ENCODE results near the gene BCL2. TPM values are rescaled to one million over a fixed set of nuclear protein-coding genes. Genes with fewer than 3 reads are reported as not detected.

BCL2 gene
- total RNA-seq, 1 experiment from 2014 or later: 2.5 TPM

DNA sequence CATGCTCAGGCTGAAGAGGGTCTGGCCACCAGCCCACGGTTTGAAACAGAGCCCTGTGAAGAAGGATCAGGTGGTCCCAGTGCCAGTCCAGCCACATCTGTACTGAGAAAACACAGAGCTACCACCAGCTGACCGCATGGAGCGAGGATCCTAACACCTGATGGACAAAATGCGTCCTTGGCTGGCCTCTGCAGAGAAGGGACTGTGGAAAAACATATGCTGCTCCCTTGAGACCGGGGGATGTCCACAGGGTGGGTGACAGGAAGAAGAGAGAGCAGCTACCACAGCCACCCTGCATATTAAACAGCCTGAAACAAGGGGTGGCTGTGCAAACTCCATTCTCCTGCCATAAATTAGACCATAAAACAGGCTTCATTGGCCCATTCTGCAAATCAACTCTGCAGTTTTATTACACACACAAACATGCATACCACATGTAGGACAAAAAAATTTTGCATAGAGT, 137.2 kb downstream of the BCL2 start:
- intact Hi-C loops (cut with micrococcal nuclease): no loop called here

DNA sequence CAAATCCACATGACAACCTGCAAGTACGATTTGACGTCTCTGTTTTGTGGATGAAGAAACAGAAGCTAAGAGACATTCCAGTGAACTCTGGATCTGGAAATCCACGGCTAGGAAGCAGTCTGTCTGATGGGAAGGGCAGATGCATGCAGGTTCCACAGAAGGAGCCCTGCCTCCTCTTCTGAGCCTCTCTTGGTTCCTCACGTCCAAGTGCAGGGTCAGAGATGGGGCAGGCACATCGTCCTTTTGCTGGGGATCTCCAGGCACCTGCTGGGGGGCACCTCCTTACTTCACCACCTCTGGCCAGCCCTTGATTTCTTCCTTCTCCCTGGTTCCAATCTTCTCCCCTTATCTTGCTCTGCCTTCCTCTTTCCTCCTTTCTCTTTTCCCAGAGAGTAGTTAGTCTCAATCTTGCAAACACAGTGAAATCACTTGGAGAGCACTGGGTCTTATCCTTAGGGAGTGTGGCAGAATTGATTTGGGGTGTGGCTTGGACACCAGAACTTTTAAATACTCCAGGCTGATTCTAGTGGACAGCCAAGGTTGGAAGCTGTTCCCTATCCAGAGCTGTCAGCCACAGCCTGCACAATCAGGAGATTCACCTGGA, 137.8 kb downstream of the BCL2 start:
- no peak overlapping the region for H3K4me2 ChIP-seq (ENCODE audit: low read length)
- no peak overlapping the region for H3K9ac ChIP-seq (ENCODE audit: low read length)
- RAD21 ChIA-PET (ENCODE audit: low non-redundant PET in 1 of 2, low total read pairs in 2 of 2, uncharacterized antibody in 2 of 2, unreplicated experiment in 2 of 2): no interaction called here
- H3K27ac ChIP-seq (ENCODE audit: low read depth, low read length): no peak overlapping the region
- H3K9me2 ChIP-seq (ENCODE audit: insufficient read depth): no peaks in the 10 kb centered on the region
- no peaks in the 10 kb centered on the region for H3K4me1 ChIP-seq (ENCODE audit: control insufficient read depth in 1 of 2, insufficient read depth in 2 of 2, low read length in 2 of 2)
- no TSS peak for BruUV-seq (replicated peaks)
- H4K20me1 ChIP-seq (ENCODE audit: insufficient read depth): no peaks in the 10 kb centered on the region
- DNase-seq (ENCODE audit: low read depth, low spot score) (no peak), ATAC-seq (no peak)
- TF ChIP-seq SP1 (IDR thresholded peaks at IDR 0.05; ENCODE audit: low read depth): no peak
- TF ChIP-seq, protein P1, sequence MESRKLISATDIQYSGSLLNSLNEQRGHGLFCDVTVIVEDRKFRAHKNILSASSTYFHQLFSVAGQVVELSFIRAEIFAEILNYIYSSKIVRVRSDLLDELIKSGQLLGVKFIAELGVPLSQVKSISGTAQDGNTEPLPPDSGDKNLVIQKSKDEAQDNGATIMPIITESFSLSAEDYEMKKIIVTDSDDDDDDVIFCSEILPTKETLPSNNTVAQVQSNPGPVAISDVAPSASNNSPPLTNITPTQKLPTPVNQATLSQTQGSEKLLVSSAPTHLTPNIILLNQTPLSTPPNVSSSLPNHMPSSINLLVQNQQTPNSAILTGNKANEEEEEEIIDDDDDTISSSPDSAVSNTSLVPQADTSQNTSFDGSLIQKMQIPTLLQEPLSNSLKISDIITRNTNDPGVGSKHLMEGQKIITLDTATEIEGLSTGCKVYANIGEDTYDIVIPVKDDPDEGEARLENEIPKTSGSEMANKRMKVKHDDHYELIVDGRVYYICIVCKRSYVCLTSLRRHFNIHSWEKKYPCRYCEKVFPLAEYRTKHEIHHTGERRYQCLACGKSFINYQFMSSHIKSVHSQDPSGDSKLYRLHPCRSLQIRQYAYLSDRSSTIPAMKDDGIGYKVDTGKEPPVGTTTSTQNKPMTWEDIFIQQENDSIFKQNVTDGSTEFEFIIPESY (IDR thresholded peaks at IDR 0.05; ENCODE audit: extremely low read depth, insufficient replicate concordance, low read length): no peak
- no peak for TF ChIP-seq EZH2 (IDR thresholded peaks at IDR 0.05)
- H3K9me3 ChIP-seq (ENCODE audit: control insufficient read depth in 1 of 2, insufficient read depth in 1 of 2, low read depth in 1 of 2, low read length in 2 of 2): no peaks in the 10 kb centered on the region
- POLR2A ChIA-PET: no interaction called here
- no peak overlapping the region for H2AFZ ChIP-seq (ENCODE audit: low read depth, low read length, poor library complexity, severe bottlenecking)
- H3K4me3 ChIP-seq (replicated peaks in 1 of 2; ENCODE audit: low read depth in 1 of 2, low read length in 2 of 2): no peak overlapping the region
- H3K36me3 ChIP-seq (ENCODE audit: control insufficient read depth in 1 of 2, insufficient read depth in 2 of 2, low read length in 2 of 2): no peaks in the 10 kb centered on the region
- intact Hi-C loops (cut with micrococcal nuclease): no loop called here
- CTCF ChIA-PET: no interaction called here
- H3K79me2 ChIP-seq (ENCODE audit: insufficient read depth, low read length): no peaks in the 10 kb centered on the region
- peaks cover 21% of the 10 kb centered on the region; the same call in 1 of the 2 replicates for H3K27me3 ChIP-seq (ENCODE audit: insufficient read depth, low read length)

More for the DNA sequence above, 137.2 kb downstream of the BCL2 start:
- ChIA-PET CTCF (no interaction called here), RAD21 (ENCODE audit: low non-redundant PET in 1 of 2, low total read pairs in 2 of 2, uncharacterized antibody in 2 of 2, unreplicated experiment in 2 of 2) (no interaction called here), POLR2A (no interaction called here)
- ATAC-seq (no peak), DNase-seq (ENCODE audit: low read depth, low spot score) (no peak)
- H3K27me3 ChIP-seq (ENCODE audit: insufficient read depth, low read length): peaks cover 21% of the 10 kb centered on the region; the same call in 1 of the 2 replicates
- no peak overlapping the region for H3K4me2 ChIP-seq (ENCODE audit: low read length)
- H3K9me2 ChIP-seq (ENCODE audit: insufficient read depth): no peaks in the 10 kb centered on the region
- no peak overlapping the region for H2AFZ ChIP-seq (ENCODE audit: low read depth, low read length, poor library complexity, severe bottlenecking)
- H3K27ac ChIP-seq (ENCODE audit: low read depth, low read length): no peak overlapping the region
- no TSS peak for BruUV-seq (replicated peaks)
- no peak overlapping the region for H3K9ac ChIP-seq (ENCODE audit: low read length)
- no peaks in the 10 kb centered on the region for H3K79me2 ChIP-seq (ENCODE audit: insufficient read depth, low read length)
- no peaks in the 10 kb centered on the region for H4K20me1 ChIP-seq (ENCODE audit: insufficient read depth)
- H3K9me3 ChIP-seq (ENCODE audit: control insufficient read depth in 1 of 2, insufficient read depth in 1 of 2, low read depth in 1 of 2, low read length in 2 of 2): no peaks in the 10 kb centered on the region
- H3K36me3 ChIP-seq (ENCODE audit: control insufficient read depth in 1 of 2, insufficient read depth in 2 of 2, low read length in 2 of 2): no peaks in the 10 kb centered on the region
- H3K4me3 ChIP-seq (replicated peaks in 1 of 2; ENCODE audit: low read depth in 1 of 2, low read length in 2 of 2): no peak overlapping the region
- no peaks in the 10 kb centered on the region for H3K4me1 ChIP-seq (ENCODE audit: control insufficient read depth in 1 of 2, insufficient read depth in 2 of 2, low read length in 2 of 2)
- no peak for TF ChIP-seq YY1 (IDR thresholded peaks at IDR 0.05; ENCODE audit: extremely low read depth, insufficient replicate concordance, low read depth, low read length)
- TF ChIP-seq, protein P2, sequence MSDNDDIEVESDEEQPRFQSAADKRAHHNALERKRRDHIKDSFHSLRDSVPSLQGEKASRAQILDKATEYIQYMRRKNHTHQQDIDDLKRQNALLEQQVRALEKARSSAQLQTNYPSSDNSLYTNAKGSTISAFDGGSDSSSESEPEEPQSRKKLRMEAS (IDR thresholded peaks at IDR 0.05): no peak
- TF ChIP-seq EGR1 (IDR thresholded peaks at IDR 0.05; ENCODE audit: low read depth): no peak
- TF ChIP-seq TCF7L2 (IDR thresholded peaks at IDR 0.05; ENCODE audit: borderline replicate concordance, extremely low read depth, insufficient read depth, insufficient read length): no peak
